Gastrocnemius medialis (tissue), 4 donors: ENCODE results near the gene GMNC. TPM values are rescaled to one million over a fixed set of nuclear protein-coding genes. Genes with fewer than 3 reads are reported as not detected.

Experiments used
- ATAC-seq, 2 donors: fragments of 150-250 bp; one replicate each; pipeline ENCODE4 v1.9.1; 2016
- DNase-seq, 2 donors: peaks; one replicate each; pipeline ENCODE4 v3.0.0-alpha.2; 2019
- H3K27ac ChIP-seq, 4 donors: fragments of 200-600 bp; sonication (generic); 1 replicate in 1 of 4; 2 replicates in 3 of 4; pipeline ENCODE4 v1.5.1; 2016 to 2018; ENCODE audit warnings: mild to moderate bottlenecking in 2 of 4, moderate library complexity in 1 of 4
- H3K27me3 ChIP-seq, 3 donors: fragments of 200-600 bp; sonication (generic) in 2 of 3; 1 replicate in 1 of 3; 2 replicates in 2 of 3; pipeline versions ENCODE4 v1.5.1 to v1.6.0; 2016 to 2019; ENCODE audit warnings: mild to moderate bottlenecking in 1 of 3, moderate library complexity in 1 of 3
- H3K36me3 ChIP-seq, 2 donors: fragments of 200-600 bp; sonication (generic) in 1 of 2; one replicate each; pipeline ENCODE4 v1.5.1; 2017 to 2018
- H3K4me1 ChIP-seq, 2 donors: fragments of 200-600 bp; sonication (generic) in 1 of 2; one replicate each; pipeline ENCODE4 v1.5.1; 2016 to 2017; ENCODE audit warnings: mild to moderate bottlenecking in 2 of 2
- H3K4me3 ChIP-seq, 4 donors: fragments of 200-600 bp; sonication (generic) in 3 of 4; 1 replicate in 1 of 4; 2 replicates in 3 of 4; pipeline ENCODE4 v1.5.1; 2016 to 2019; ENCODE audit warnings: mild to moderate bottlenecking in 2 of 4
- H3K9me3 ChIP-seq, 3 donors: fragments of 200-600 bp; sonication (generic) in 2 of 3; 1 replicate in 1 of 3; 2 replicates in 2 of 3; pipeline ENCODE4 v1.5.1; 2016 to 2019
- POLR2A ChIP-seq, 2 donors: fragments of 450-650 bp; IDR thresholded peaks; one replicate each; pipeline ENCODE4 v1.6.1; 2017; ENCODE audit warnings: antibody characterized with exemption in 2 of 2, mild to moderate bottlenecking in 2 of 2, moderate library complexity in 2 of 2
- in situ Hi-C, 4 donors: fragments of 200-750 bp; cut with MboI; loops; one replicate each; pipeline versions ENCODE4 v1.15.0 to v1.8.0; 2017; ENCODE audit warnings: low sequenced_read_pairs in 4 of 4
- intact Hi-C: fragments of 100-400 bp; cut with DNase I; formaldehyde crosslinking; loops from one replicate; pipeline ENCODE4 v1.15.1; 2023; ENCODE audit warnings: low total_unique reads
- total RNA-seq, 4 donors: library from RNA; depleted of rRNA; stranded (reverse); fragments of >200 nt; gene quantifications; one replicate each; pipeline versions ENCODE4 v1.1.0 to v1.2.3, GENCODE V29; 2016
- TF ChIP-seq, protein P1 (sequence below), 5 experiments: fragments of 450-650 bp in 3 of 5; fragments of 200-600 bp in 2 of 5; sonication (generic) in 2 of 5; IDR thresholded peaks in 4 of 5; conservative IDR thresholded peaks in 1 of 5; 1 replicate in 4 of 5; 2 replicates in 1 of 5; pipeline ENCODE4 v1.5.1; 2016 to 2019; ENCODE audit warnings: antibody characterized with exemption in 5 of 5, mild to moderate bottlenecking in 3 of 5, moderate library complexity in 3 of 5

GMNC gene
- total RNA-seq, 4 donors from 2014 or later: not detected

DNA sequence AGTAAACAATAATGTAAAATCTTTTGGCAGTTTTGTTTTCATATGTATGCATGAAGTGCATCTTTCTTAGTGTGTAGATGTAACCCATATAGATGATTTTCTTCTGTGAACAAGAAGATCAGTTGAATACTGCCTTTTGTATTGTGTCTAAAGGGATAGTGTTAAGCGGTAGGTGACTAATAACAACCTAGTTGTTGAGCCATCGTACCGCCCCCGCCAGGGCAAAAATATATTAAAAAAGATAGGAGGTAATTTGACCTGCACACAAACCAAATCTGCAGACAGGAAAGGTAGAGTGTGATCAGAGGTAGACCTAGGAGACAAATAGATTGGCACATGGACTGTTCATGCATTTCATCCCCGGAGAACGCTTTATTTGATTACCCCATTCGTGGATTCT, 3.3 kb upstream of the GMNC start:
- Histone ChIP-seq H3K4me1 (no peaks in the 10 kb centered on the region), H3K9me3 (no peaks in the 10 kb centered on the region), H3K36me3 (no peaks in the 10 kb centered on the region), H3K27me3 (no peaks in the 10 kb centered on the region), H3K4me3 (no peak overlapping the region), H3K27ac (no peak overlapping the region)
- in situ Hi-C loops (no loop called here), intact Hi-C loops (no loop called here)
- TF ChIP-seq, protein P1, sequence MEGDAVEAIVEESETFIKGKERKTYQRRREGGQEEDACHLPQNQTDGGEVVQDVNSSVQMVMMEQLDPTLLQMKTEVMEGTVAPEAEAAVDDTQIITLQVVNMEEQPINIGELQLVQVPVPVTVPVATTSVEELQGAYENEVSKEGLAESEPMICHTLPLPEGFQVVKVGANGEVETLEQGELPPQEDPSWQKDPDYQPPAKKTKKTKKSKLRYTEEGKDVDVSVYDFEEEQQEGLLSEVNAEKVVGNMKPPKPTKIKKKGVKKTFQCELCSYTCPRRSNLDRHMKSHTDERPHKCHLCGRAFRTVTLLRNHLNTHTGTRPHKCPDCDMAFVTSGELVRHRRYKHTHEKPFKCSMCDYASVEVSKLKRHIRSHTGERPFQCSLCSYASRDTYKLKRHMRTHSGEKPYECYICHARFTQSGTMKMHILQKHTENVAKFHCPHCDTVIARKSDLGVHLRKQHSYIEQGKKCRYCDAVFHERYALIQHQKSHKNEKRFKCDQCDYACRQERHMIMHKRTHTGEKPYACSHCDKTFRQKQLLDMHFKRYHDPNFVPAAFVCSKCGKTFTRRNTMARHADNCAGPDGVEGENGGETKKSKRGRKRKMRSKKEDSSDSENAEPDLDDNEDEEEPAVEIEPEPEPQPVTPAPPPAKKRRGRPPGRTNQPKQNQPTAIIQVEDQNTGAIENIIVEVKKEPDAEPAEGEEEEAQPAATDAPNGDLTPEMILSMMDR (IDR thresholded peaks at IDR 0.05 in 4 of 5, conservative IDR thresholded peaks at IDR 0.05 in 1 of 5): no peak
- no peak for TF ChIP-seq POLR2A (IDR thresholded peaks at IDR 0.05)
- no peak for ATAC-seq
- DNase-seq: no peak

DNA sequence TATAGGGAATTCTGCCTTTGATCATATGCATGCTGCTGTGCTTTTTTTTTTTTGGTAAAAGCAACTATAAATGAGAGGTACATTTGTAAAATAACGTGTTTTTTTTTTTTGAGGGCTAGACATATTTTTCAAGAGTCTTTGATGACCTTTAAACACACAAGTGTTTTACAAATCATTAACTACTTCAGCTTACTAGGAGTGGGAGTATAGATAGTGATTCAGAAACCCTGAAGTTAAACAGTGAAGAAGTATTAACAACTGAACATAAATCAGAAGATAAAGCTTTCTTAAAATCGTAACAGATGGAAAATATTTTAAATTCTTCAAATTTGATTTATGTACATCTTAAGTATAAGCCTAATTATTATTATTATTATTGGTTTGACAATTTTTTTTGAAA, 2.9 kb upstream of the GMNC start:
- no peak overlapping the region for H3K27ac ChIP-seq
- H3K4me3 ChIP-seq: no peak overlapping the region
- in situ Hi-C loops (no loop called here), intact Hi-C loops (no loop called here)
- H3K27me3 ChIP-seq: no peaks in the 10 kb centered on the region
- ATAC-seq (no peak), DNase-seq (no peak)
- H3K9me3 ChIP-seq: no peaks in the 10 kb centered on the region
- TF ChIP-seq POLR2A (IDR thresholded peaks at IDR 0.05): no peak
- TF ChIP-seq, protein P1 (IDR thresholded peaks at IDR 0.05 in 4 of 5, conservative IDR thresholded peaks at IDR 0.05 in 1 of 5): no peak
- no peaks in the 10 kb centered on the region for H3K36me3 ChIP-seq
- no peaks in the 10 kb centered on the region for H3K4me1 ChIP-seq

DNA sequence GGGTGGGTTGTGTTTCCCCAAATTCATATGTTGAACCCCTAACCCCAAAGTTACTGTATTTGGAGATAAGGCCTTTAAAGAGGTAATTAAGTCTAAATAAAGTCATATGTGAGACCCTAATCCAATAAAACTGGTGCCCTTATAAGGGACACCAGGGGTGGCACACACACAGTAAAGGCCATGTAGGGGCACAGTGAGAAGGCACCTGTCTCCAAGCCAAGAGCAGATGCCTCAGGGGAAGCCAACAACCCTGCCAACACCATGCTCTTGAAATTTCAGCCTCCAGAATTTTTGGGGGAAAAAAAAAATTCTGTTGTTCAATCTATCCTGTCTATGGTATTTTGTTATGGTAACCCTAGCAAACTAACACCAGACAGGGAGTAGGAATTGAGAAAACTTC, 1.5 kb upstream of the GMNC start:
- Histone ChIP-seq H3K4me3 (no peak overlapping the region), H3K4me1 (no peaks in the 10 kb centered on the region), H3K36me3 (no peaks in the 10 kb centered on the region), H3K9me3 (no peaks in the 10 kb centered on the region), H3K27ac (peak overlapping the region in 1 of 4 donors; percentile 87), H3K27me3 (no peaks in the 10 kb centered on the region)
- in situ Hi-C loops: no loop called here
- intact Hi-C loops: no loop called here
- no peak for TF ChIP-seq POLR2A (IDR thresholded peaks at IDR 0.05)
- TF ChIP-seq, protein P1 (IDR thresholded peaks at IDR 0.05 in 4 of 5, conservative IDR thresholded peaks at IDR 0.05 in 1 of 5): no peak
- ATAC-seq (no peak), DNase-seq (no peak)

DNA sequence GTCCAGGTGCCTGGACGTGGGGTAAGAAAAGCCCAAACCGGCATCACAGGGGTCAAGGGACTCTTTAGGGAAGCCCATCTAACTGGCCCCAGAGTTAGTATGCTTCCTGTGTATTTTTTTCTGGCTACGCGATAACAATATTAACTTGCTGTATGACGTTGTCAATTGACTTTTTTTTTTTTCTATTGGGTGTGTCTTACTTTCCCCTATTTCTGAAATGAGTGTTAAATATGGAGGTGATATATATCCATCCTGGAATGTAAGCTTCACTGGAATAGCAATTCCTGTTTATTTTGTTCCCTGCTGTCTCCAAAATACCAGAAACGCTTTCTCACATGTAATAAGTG, 598 bp upstream of the GMNC start:
- TF ChIP-seq, protein P1 (IDR thresholded peaks at IDR 0.05 in 4 of 5, conservative IDR thresholded peaks at IDR 0.05 in 1 of 5): no peak
- TF ChIP-seq POLR2A (IDR thresholded peaks at IDR 0.05): no peak
- DNase-seq (no peak), ATAC-seq (no peak)
- H3K27ac ChIP-seq: peak overlapping the region; percentile 67 to 87 (median 81)
- H3K27me3 ChIP-seq: no peaks in the 10 kb centered on the region
- no peaks in the 10 kb centered on the region for H3K9me3 ChIP-seq
- no peaks in the 10 kb centered on the region for H3K4me1 ChIP-seq
- in situ Hi-C loops (no loop called here), intact Hi-C loops (no loop called here)
- H3K36me3 ChIP-seq: no peaks in the 10 kb centered on the region
- peak overlapping the region; percentile 55 to 73 (median 64) for H3K4me3 ChIP-seq

- Histone ChIP-seq H3K27ac (no peak overlapping the region), H3K9me3 (no peaks in the 10 kb centered on the region), H3K27me3 (no peaks in the 10 kb centered on the region), H3K4me1 (no peaks in the 10 kb centered on the region), H3K4me3 (no peak overlapping the region), H3K36me3 (no peaks in the 10 kb centered on the region)
- ATAC-seq (no peak), DNase-seq (no peak)
- TF ChIP-seq, protein P1 (IDR thresholded peaks at IDR 0.05 in 4 of 5, conservative IDR thresholded peaks at IDR 0.05 in 1 of 5): no peak
- TF ChIP-seq POLR2A (IDR thresholded peaks at IDR 0.05): no peak
- intact Hi-C loops: no loop called here
- in situ Hi-C loops: no loop called here
These were observed 2.0 kb downstream of the GMNC start for GRCh38 chr3:190860521-190860920.
